Vagina (tissue), 2 donors: ENCODE results near the gene SEPHS2.

ENCODE experiments used
- CTCF ChIP-seq, 3 experiments: fragments of 450-650 bp in 2 of 3; fragments of 200-600 bp in 1 of 3; sonication (generic) in 1 of 3; IDR thresholded peaks; one replicate each; pipeline ENCODE4 v1.5.1; 2017 to 2019; ENCODE audit warnings: antibody characterized with exemption in 3 of 3, mild to moderate bottlenecking in 2 of 3, moderate library complexity in 2 of 3
- POLR2A ChIP-seq, 2 donors: fragments of 450-650 bp; IDR thresholded peaks; one replicate each; pipeline ENCODE4 v1.6.1; 2017; ENCODE audit warnings: antibody characterized with exemption in 2 of 2, mild to moderate bottlenecking in 2 of 2, moderate library complexity in 2 of 2

- no peak for TF ChIP-seq POLR2A (IDR thresholded peaks at IDR 0.05)
- no peak for TF ChIP-seq CTCF (IDR thresholded peaks at IDR 0.05)
These were observed 26.8 kb upstream of the SEPHS2 start, which contains the start of gene ITGAL for GRCh38 chr16:30472328-30472942.
